GM12873 (cell line): ENCODE data around the gene STRA6.

Experiments
- CTCF ChIP-seq: IDR thresholded peaks from 2 replicates; pipeline ENCODE4 v1.5.1; 2012; ENCODE audit warnings: low read depth, mild to moderate bottlenecking, moderate library complexity, low read length, control low read depth; ENCODE audit not compliant: insufficient read depth; ENCODE audit errors: missing control alignments

The STRA6 gene

DNA sequence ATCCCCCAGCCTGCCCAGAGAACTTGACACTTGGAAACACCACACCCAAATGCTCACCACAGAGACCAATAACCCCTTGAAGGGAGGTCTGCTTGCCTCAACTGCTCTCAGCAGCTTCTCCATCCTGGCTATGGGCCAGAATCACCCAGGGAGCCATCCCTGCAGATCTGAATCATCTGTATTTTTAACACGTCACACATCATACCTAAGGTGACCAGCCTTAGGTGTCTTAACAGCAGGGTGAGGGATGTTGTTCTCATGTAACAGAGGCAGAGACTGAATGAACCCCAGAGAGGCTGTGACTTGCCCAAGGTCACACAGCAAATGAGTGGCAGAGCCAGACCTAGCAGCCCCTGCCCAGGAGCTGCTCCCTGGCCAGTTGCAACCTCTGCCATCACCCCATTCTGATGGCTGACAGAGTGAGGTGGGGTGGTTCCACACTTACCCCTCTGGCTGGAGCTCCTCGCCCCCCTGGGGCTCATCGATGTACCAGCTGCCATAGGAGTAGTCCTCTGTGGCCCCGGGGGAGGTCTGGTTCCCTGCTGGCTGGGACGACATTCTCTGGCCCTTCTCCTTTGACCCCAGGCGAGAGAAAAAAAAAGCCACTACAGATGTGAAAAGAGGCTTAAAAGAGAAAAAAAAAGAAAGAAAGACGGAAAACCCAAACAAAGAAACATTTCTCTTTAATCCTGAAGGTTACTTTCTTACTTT is 722 bp downstream of the STRA6 start:
- no peak for TF ChIP-seq CTCF

DNA sequence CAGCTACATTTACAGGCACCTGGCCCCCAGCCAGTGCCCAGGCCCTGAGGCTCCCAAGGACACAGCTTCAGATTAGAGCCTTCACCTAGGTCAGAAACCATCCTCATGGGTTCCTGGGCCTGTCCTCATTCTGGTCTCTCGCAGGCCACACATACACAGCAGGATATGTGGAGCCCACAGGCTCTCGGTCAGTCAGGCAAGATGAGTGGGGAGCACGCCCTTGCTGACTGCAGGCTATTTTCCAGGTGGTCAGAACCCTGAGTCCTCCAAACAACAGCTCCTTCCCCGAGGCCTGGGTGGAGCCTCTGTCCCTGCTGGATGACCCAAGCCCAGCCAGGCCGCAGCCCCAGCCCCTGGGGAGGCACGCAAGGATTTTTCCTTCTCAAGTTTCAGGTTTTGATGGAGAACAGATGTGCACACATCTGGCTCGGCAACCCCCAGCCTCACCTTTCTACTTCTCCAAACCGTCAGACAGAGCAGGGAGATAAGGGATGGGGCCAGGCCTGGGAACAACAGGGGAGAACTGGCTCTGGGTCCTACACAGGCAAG is 1.6 kb downstream of the STRA6 start:
- TF ChIP-seq CTCF = no peak

DNA sequence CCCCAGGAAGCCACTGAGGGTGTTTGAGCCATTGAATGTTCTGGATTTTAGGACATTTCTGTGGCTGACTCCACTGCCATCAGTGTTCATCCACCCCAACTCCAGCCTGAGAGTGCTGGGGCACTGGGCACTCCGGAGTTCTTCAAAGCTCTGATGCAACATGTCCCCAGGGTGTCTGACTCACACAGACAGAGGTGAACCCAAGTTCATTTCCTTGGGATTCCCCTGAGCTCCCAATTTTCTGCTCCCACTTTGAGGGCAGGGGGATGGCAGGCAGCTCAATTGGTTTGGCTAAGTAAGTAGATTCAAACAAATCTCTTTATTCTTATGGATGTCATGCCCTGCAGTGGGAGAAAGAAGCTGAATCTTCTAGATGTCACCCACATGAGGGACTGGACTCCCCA is 2.2 kb downstream of the STRA6 start:
- no peak for TF ChIP-seq CTCF

DNA sequence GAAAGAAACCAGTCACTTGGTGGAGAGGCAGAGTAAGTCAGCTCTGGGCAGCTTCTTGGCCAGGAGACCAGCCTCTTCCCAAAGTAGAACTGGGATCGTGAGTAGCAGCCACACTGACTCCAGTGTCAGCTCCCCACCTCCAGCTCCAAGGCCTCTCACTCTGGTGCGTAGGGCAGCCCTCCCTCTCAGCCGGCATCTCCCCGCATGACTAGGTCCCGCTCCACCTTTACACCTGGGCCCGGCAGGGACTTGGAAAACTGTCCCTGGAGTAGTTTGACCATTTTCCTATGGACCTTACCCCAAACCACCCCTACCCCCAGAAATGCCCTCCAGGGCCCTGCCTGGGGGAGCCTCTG is 3.3 kb downstream of the STRA6 start:
- no peak for TF ChIP-seq CTCF

- no peak for TF ChIP-seq CTCF
These were observed 5.2 kb downstream of the STRA6 start for GRCh38 chr15:74197176-74197965.

DNA sequence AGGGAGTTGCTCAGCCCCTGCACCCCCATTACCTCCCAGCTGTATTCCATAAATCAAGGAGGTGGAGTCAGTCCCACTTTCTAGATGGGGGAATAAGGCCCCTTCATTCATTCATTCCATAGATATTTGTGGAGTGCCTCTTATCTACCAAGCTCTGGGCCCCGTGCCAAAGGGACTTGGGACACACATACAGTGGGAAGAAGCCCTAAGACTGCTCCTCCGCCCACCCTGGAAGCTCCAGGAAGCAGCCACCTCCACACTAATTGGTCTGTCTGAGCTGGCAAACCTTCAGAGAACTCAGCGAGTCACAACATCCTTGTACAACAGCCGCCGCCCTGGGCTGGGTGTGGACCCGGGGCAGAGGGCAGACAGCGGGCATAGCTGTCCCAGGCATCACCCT is 6.4 kb downstream of the STRA6 start:
- TF ChIP-seq CTCF = no peak
